ENCODE data around the gene RNF38.

DNA sequence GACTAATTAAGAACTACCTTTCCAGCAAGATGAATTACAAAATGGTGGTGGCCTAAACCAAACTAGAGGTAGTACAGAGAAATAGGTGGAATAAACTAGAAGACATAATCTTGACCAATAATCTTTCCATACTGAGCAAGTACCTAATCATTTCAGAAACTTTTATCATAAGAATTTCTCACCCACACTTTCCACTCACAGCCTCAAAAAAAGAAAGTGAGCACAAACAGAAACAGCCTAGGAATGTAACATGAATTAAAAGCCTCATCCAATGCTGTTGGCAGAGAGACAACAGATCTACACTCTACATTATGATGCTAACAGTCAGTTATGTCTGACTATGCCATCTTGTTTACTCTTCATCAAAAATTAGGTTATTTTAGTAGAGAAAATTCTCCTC lies 1.3 kb downstream of the RNF38 start:
- TF ChIP-seq, protein P1, sequence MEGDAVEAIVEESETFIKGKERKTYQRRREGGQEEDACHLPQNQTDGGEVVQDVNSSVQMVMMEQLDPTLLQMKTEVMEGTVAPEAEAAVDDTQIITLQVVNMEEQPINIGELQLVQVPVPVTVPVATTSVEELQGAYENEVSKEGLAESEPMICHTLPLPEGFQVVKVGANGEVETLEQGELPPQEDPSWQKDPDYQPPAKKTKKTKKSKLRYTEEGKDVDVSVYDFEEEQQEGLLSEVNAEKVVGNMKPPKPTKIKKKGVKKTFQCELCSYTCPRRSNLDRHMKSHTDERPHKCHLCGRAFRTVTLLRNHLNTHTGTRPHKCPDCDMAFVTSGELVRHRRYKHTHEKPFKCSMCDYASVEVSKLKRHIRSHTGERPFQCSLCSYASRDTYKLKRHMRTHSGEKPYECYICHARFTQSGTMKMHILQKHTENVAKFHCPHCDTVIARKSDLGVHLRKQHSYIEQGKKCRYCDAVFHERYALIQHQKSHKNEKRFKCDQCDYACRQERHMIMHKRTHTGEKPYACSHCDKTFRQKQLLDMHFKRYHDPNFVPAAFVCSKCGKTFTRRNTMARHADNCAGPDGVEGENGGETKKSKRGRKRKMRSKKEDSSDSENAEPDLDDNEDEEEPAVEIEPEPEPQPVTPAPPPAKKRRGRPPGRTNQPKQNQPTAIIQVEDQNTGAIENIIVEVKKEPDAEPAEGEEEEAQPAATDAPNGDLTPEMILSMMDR (conservative IDR thresholded peaks at IDR 0.05 in 1 of 2, IDR thresholded peaks at IDR 0.05 in 1 of 2; ENCODE audit: extremely low read depth in 1 of 2, insufficient read depth in 1 of 2, low read depth in 1 of 2, low read length in 2 of 2) = no peak
- TF ChIP-seq EZH2 (IDR thresholded peaks at IDR 0.05; ENCODE audit: borderline replicate concordance, low read length) = no peak

Measured in mammary epithelial cell (primary cell).